CD14-positive monocyte (primary cell): ENCODE data around the gene METAP1D. TPM values are rescaled to one million over a fixed set of nuclear protein-coding genes. Genes with fewer than 3 reads are reported as not detected.

ENCODE experiments used
- DNase-seq, 3 donors: peaks; one replicate each; pipeline ENCODE4 v3.0.0-alpha.2; 2011 to 2022
- H2AFZ ChIP-seq: 2 replicates; pipeline ENCODE4 v1.6.0; 2012; ENCODE audit warnings: mild to moderate bottlenecking, low read depth, low read length, inconsistent platforms; ENCODE audit not compliant: insufficient read depth, poor library complexity, severe bottlenecking
- H3K27ac ChIP-seq, 2 donors: 1 replicate in 1 of 2; 2 replicates in 1 of 2; pipeline ENCODE4 v1.5.1; 2012 to 2013; ENCODE audit warnings: low read length in 2 of 2, control low read depth in 1 of 2, inconsistent platforms in 1 of 2, low read depth in 1 of 2, mild to moderate bottlenecking in 1 of 2
- H3K27me3 ChIP-seq, 2 donors: one replicate each; pipeline versions ENCODE4 v1.6.0 to v1.6.1; 2011 to 2013; ENCODE audit warnings: low read length in 2 of 2; ENCODE audit not compliant: control insufficient read depth in 2 of 2, insufficient read depth in 2 of 2
- H3K36me3 ChIP-seq, 2 donors: replicated peaks in 1 of 2; 1 replicate in 1 of 2; 2 replicates in 1 of 2; pipeline versions ENCODE4 v1.5.1 to v1.6.1; 2012 to 2013; ENCODE audit warnings: low read length in 2 of 2, control low read depth in 1 of 2, inconsistent platforms in 1 of 2, mild to moderate bottlenecking in 1 of 2; ENCODE audit not compliant: insufficient read depth in 2 of 2, control insufficient read depth in 1 of 2
- H3K4me1 ChIP-seq, 2 donors: 1 replicate in 1 of 2; 2 replicates in 1 of 2; pipeline versions ENCODE4 v1.5.1 to v1.6.1; 2012 to 2013; ENCODE audit warnings: low read length in 2 of 2, control low read depth in 1 of 2, inconsistent platforms in 1 of 2, mild to moderate bottlenecking in 1 of 2, moderate library complexity in 1 of 2; ENCODE audit not compliant: insufficient read depth in 2 of 2, control insufficient read depth in 1 of 2
- H3K4me2 ChIP-seq: replicated peaks from 2 replicates; pipeline ENCODE3; 2012; ENCODE audit warnings: low read length, moderate library complexity, mild to moderate bottlenecking; ENCODE audit not compliant: poor library complexity, severe bottlenecking; ENCODE audit errors: extremely low read depth
- H3K4me3 ChIP-seq, 3 experiments: fragments of 200-600 bp in 1 of 3; sonication (generic) in 1 of 3; replicated peaks in 1 of 3; 1 replicate in 2 of 3; 2 replicates in 1 of 3; pipeline ENCODE4 v1.5.1; 2011 to 2013; ENCODE audit warnings: low read length in 3 of 3, mild to moderate bottlenecking in 3 of 3, control low read depth in 2 of 3, low read depth in 2 of 3, inconsistent platforms in 1 of 3, moderate library complexity in 1 of 3
- H3K79me2 ChIP-seq: 2 replicates; pipeline ENCODE4 v1.6.0; 2012; ENCODE audit warnings: mild to moderate bottlenecking, control low read depth, inconsistent platforms, low read length, moderate library complexity; ENCODE audit not compliant: insufficient read depth
- H3K9ac ChIP-seq: 2 replicates; pipeline ENCODE4 v1.6.0; 2017; ENCODE audit warnings: low read length, mild to moderate bottlenecking; ENCODE audit not compliant: insufficient read depth, poor library complexity, severe bottlenecking
- H3K9me3 ChIP-seq, 2 donors: replicated peaks in 1 of 2; 1 replicate in 1 of 2; 2 replicates in 1 of 2; pipeline versions ENCODE4 v1.5.1 to v1.6.1; 2012 to 2013; ENCODE audit warnings: low read length in 2 of 2, control low read depth in 1 of 2; ENCODE audit not compliant: control insufficient read depth in 1 of 2, insufficient read depth in 1 of 2
- H4K20me1 ChIP-seq: 2 replicates; pipeline ENCODE4 v1.6.0; 2012; ENCODE audit warnings: mild to moderate bottlenecking, low read length, control low read depth, moderate library complexity; ENCODE audit not compliant: insufficient read depth
- H3K27ac Mint-ChIP-seq, 7 donors: one replicate each; pipeline ENCODE4 v1.8.0; 2020; ENCODE audit warnings: mild to moderate bottlenecking in 7 of 7, mixed read lengths in 7 of 7, moderate library complexity in 6 of 7, inconsistent platforms in 2 of 7
- H3K27me3 Mint-ChIP-seq, 3 donors: one replicate each; pipeline ENCODE4 v1.8.0; 2021 to 2022; ENCODE audit warnings: low read depth in 3 of 3, mild to moderate bottlenecking in 3 of 3, mixed read lengths in 3 of 3, moderate library complexity in 3 of 3, inconsistent platforms in 1 of 3
- H3K36me3 Mint-ChIP-seq, 2 donors: one replicate each; pipeline ENCODE4 v1.8.0; 2020; ENCODE audit warnings: mixed read lengths in 2 of 2, inconsistent platforms in 1 of 2, mild to moderate bottlenecking in 1 of 2
- H3K4me1 Mint-ChIP-seq: one replicate; pipeline ENCODE4 v1.8.0; 2020; ENCODE audit warnings: mild to moderate bottlenecking, mixed read lengths
- H3K4me3 Mint-ChIP-seq, 2 donors: one replicate each; pipeline ENCODE4 v1.8.0; 2020; ENCODE audit warnings: mild to moderate bottlenecking in 2 of 2, mixed read lengths in 2 of 2, moderate library complexity in 1 of 2
- H3K9me3 Mint-ChIP-seq, 7 donors: one replicate each; pipeline ENCODE4 v1.8.0; 2020 to 2022; ENCODE audit warnings: mixed read lengths in 7 of 7, mild to moderate bottlenecking in 6 of 7, moderate library complexity in 6 of 7, inconsistent platforms in 2 of 7
- WGBS: methylation state at CpG from one replicate; pipeline ENCODE4 v1.1.5; 2013; ENCODE audit warnings: missing lambda C conversion rate; ENCODE audit not compliant: insufficient coverage; 5-methylcytosine and 5-hydroxymethylcytosine counted together
- intact Hi-C, 2 donors: fragments of 100-400 bp; cut with micrococcal nuclease; formaldehyde crosslinking; loops; one replicate each; pipeline versions ENCODE4 v1.15.0 to v1.15.1; 2023
- polyA plus RNA-seq, 3 donors: library from polyadenylated mRNA; depleted of rRNA in 1 of 3; unstranded in 2 of 3; stranded (reverse) in 1 of 3; fragments of 300-500 nt in 2 of 3; fragments of >200 nt in 1 of 3; fragmentation: Illumina TruSeq in 2 of 3; gene quantifications; 1 replicate in 2 of 3; 2 replicates in 1 of 3; pipeline ENCODE4 v1.2.3, GENCODE V29; 2012 to 2021
- TF ChIP-seq, protein P1 (sequence below): fragments of 200-600 bp; IDR thresholded peaks from one replicate; pipeline ENCODE4 v1.8.0; 2022; ENCODE audit warnings: antibody characterized with exemption, mild to moderate bottlenecking

Gene METAP1D
- polyA plus RNA-seq, 3 donors: 0.37 to 1.7 (median 0.41) TPM

DNA sequence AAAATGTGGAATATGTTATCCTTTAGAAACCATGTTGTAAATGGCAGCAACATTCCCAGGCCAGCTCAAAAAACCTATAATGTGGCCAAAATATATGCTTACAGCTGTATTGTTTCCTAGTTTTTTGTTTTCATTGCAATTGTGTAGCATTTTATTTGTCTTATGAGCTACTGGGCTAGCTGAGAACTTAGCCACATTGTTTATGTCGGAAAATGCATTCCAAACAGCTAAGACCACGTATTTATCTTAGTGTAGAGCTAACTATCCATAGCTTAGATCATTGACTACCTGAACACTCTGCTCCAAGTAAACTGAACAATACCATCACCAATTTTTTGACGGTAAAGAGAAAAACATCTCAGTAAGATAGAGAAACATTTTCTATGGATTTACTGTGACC is 38.4 kb downstream of the METAP1D start:
- no peak overlapping the region for H3K9ac ChIP-seq
- H3K36me3 Mint-ChIP-seq: no peaks in the 10 kb centered on the region
- intact Hi-C loops: no loop called here
- H3K4me1 ChIP-seq: no peaks in the 10 kb centered on the region
- no peak overlapping the region for H3K4me3 Mint-ChIP-seq
- no peak overlapping the region for H3K27ac ChIP-seq
- 100% methylated on average over 2 of the region's 3 CpGs for WGBS
- no peak overlapping the region for H3K4me2 ChIP-seq
- H3K4me1 Mint-ChIP-seq: no peaks in the 10 kb centered on the region
- no peaks in the 10 kb centered on the region for H3K79me2 ChIP-seq
- H4K20me1 ChIP-seq: no peaks in the 10 kb centered on the region
- DNase-seq: no peak
- no peaks in the 10 kb centered on the region for H3K36me3 ChIP-seq
- H3K27ac Mint-ChIP-seq: no peak overlapping the region
- no peak overlapping the region for H2AFZ ChIP-seq
- TF ChIP-seq, protein P1, sequence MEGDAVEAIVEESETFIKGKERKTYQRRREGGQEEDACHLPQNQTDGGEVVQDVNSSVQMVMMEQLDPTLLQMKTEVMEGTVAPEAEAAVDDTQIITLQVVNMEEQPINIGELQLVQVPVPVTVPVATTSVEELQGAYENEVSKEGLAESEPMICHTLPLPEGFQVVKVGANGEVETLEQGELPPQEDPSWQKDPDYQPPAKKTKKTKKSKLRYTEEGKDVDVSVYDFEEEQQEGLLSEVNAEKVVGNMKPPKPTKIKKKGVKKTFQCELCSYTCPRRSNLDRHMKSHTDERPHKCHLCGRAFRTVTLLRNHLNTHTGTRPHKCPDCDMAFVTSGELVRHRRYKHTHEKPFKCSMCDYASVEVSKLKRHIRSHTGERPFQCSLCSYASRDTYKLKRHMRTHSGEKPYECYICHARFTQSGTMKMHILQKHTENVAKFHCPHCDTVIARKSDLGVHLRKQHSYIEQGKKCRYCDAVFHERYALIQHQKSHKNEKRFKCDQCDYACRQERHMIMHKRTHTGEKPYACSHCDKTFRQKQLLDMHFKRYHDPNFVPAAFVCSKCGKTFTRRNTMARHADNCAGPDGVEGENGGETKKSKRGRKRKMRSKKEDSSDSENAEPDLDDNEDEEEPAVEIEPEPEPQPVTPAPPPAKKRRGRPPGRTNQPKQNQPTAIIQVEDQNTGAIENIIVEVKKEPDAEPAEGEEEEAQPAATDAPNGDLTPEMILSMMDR: no peak
- no peaks in the 10 kb centered on the region for H3K27me3 Mint-ChIP-seq
- H3K27me3 ChIP-seq: no peaks in the 10 kb centered on the region
- peaks cover 0 to 7% (median 0%) of the 10 kb centered on the region in 7 donors for H3K9me3 Mint-ChIP-seq
- H3K9me3 ChIP-seq: no peaks in the 10 kb centered on the region
- no peak overlapping the region for H3K4me3 ChIP-seq

DNA sequence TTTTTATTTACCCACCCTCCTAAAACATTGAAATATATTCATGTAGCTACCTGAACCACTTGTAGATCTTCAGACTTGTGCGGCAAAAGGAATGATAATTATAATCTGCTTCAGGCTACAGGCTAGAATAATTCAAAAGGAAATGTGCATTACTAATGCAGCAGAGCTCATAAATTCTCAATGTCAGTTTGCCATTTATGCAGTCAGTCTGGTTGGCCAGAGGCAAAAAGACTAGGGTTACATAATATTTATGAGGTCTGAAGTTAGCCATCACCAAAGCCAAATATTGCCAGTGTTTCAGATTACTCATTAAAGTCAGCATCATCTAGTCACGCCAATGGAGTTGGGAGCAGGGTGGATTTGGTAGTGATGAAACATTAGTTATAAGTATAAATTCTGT is 38.9 kb downstream of the METAP1D start:
- Mint-ChIP-seq H3K4me3 (no peak overlapping the region), H3K27me3 (no peaks in the 10 kb centered on the region)
- no peak overlapping the region for H3K4me2 ChIP-seq

More for the DNA sequence above, 38.9 kb downstream of the METAP1D start:
- no peak for DNase-seq
- Histone ChIP-seq H3K27ac (no peak overlapping the region), H3K4me1 (no peaks in the 10 kb centered on the region), H3K9me3 (no peaks in the 10 kb centered on the region), H3K4me3 (no peak overlapping the region), H4K20me1 (no peaks in the 10 kb centered on the region), H2AFZ (no peak overlapping the region), H3K79me2 (no peaks in the 10 kb centered on the region), H3K9ac (no peak overlapping the region), H3K36me3 (no peaks in the 10 kb centered on the region), H3K27me3 (no peaks in the 10 kb centered on the region)
- TF ChIP-seq, protein P1: no peak
- H3K9me3 Mint-ChIP-seq: peaks cover 0 to 7% (median 0%) of the 10 kb centered on the region in 7 donors
- no peak overlapping the region for H3K27ac Mint-ChIP-seq
- intact Hi-C loops: no loop called here
- H3K36me3 Mint-ChIP-seq: no peaks in the 10 kb centered on the region
- H3K4me1 Mint-ChIP-seq: no peaks in the 10 kb centered on the region
- WGBS: 100% methylated on average over 1 of the region's 2 CpGs
